Measurements from ENCODE around the gene SGIP1. TPM values are rescaled to one million over a fixed set of nuclear protein-coding genes. Genes with fewer than 3 reads are reported as not detected.

SGIP1 gene
- total and polyA plus RNA-seq, 2 donors (not counting 3 experiments of a cell fraction or from before 2014, with no cell fraction given) = 30.9 to 68.9 TPM

- Histone ChIP-seq H3K27me3 (ENCODE audit: control insufficient read depth in 2 of 2, insufficient read depth in 2 of 2, low read length in 2 of 2) (no peaks in the 10 kb centered on the region), H2AFZ (ENCODE audit: low read depth, low read length) (no peak overlapping the region), H3K4me1 (ENCODE audit: control insufficient read depth, extremely low read depth, insufficient read depth, low read length) (no peaks in the 10 kb centered on the region), H3K9me1 (replicated peaks; ENCODE audit: control insufficient read depth, extremely low read depth, insufficient read depth, low read length) (no peaks in the 10 kb centered on the region), H3K4me2 (ENCODE audit: insufficient read depth, low read length) (no peak overlapping the region), H3K79me2 (ENCODE audit: control insufficient read depth, insufficient read depth, low read length) (no peaks in the 10 kb centered on the region), H3K9ac (replicated peaks; ENCODE audit: extremely low read depth, insufficient read depth, low read length) (no peak overlapping the region), H3K27ac (ENCODE audit: insufficient read depth, low read depth, low read length) (no peak overlapping the region), H4K20me1 (replicated peaks; ENCODE audit: control insufficient read depth, extremely low read depth, insufficient read depth, low read length) (no peaks in the 10 kb centered on the region), H3K9me3 (replicated peaks; ENCODE audit: control insufficient read depth, insufficient read depth, low read length) (no peaks in the 10 kb centered on the region), H3K4me3 (replicated peaks in 1 of 3; ENCODE audit: insufficient read depth in 1 of 3, low read depth in 1 of 3, low read length in 3 of 3) (no peak overlapping the region), H3K36me3 (ENCODE audit: control insufficient read depth in 2 of 2, extremely low read depth in 1 of 2, insufficient read depth in 2 of 2, low read length in 2 of 2) (no peaks in the 10 kb centered on the region)
- dilution Hi-C loops (cut with MboI; ENCODE audit: extremely low pct_ligation_motif_present, low sequenced_read_pairs) (no loop called here), intact Hi-C loops (cut with micrococcal nuclease) (loop anchor here (10.0 kb wide), 1 partner anchor 744 kb away; no protein-coding TSS in a partner anchor)
- FAIRE-seq (no peak), DNase-seq (ENCODE audit: low read depth, low spot score) (no peak)
- ChIA-PET POLR2A (no interaction called here), CTCF (interaction anchor here (0.6 to 7.9 kb wide), 5 partner anchors 35 to 489 kb away, joined by 3 to 122 read pairs (median 4); no protein-coding TSS in a partner anchor)
- BruUV-seq (replicated peaks) = no TSS peak
- TF ChIP-seq JUN (IDR thresholded peaks at IDR 0.05; ENCODE audit: borderline replicate concordance, insufficient read depth, insufficient read length, low read depth) (no peak), EZH2 (IDR thresholded peaks at IDR 0.05; ENCODE audit: borderline replicate concordance, low read depth, low read length, severe bottlenecking) (no peak), POLR2AphosphoS5 (IDR thresholded peaks at IDR 0.05; ENCODE audit: insufficient read depth, low read depth, low read length) (no peak), CTCF (IDR thresholded peaks at IDR 0.05; ENCODE audit: extremely low read depth in 1 of 2, insufficient read depth in 1 of 2, low read depth in 1 of 2, low read length in 2 of 2) (peak in 1 of 2 donors; percentile 2)
- TF ChIP-seq, protein P1, sequence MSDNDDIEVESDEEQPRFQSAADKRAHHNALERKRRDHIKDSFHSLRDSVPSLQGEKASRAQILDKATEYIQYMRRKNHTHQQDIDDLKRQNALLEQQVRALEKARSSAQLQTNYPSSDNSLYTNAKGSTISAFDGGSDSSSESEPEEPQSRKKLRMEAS (IDR thresholded peaks at IDR 0.05; ENCODE audit: insufficient read depth, insufficient read length) = no peak
Measured at GRCh38 chr1:66761221-66761620, 227.3 kb downstream of the SGIP1 start.
